Measurements from ENCODE around the gene TNFRSF8. TPM values are rescaled to one million over a fixed set of nuclear protein-coding genes. Genes with fewer than 3 reads are reported as not detected.

TNFRSF8 gene
- total RNA-seq: under 0.01 TPM in 1 of 2 replicates, not detected in the other

DNA sequence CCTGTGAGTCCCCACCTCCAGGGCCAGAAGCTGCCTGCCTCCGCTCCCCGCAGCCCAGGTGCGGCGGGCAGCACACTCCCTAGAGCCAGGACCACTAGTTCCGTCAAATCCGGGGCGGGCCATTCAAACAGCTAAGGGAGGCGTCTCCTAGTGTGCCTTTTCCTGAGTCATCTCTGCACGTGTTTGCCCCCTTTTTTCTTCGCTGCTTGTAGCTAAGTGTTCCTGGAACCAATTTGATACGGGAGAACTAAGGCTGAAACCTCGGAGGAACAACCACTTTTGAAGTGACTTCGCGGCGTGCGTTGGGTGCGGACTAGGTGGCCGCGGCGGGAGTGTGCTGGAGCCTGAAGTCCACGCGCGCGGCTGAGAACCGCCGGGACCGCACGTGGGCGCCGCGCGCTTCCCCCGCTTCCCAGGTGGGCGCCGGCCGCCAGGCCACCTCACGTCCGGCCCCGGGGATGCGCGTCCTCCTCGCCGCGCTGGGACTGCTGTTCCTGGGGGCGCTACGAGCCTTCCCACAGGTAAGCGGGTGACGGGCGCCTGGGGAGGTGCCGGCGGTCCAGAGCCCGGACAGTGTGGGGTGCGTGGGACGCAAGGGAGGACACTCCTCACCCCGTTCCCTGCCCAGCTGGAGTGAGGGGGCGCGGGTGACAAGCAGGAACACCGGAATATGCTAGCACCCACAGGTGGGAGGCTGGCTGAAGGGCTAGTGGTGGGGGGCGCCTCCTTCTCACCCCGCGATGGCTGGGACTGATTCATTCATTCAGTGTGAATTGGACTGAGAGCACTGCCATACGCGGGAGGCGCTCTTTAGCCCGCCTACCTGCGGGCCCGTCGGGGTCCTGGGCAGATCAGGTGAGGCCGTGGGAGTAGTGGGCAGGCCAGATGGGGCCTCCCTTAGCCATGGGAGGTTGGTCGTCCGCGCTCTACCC is at the start of gene TNFRSF8:
Gene TNFRSF8 (plus strand): TSS at position 163 of the 932 bp plus-strand sequence. CDS start 296 bp downstream, at position 459.

DNA sequence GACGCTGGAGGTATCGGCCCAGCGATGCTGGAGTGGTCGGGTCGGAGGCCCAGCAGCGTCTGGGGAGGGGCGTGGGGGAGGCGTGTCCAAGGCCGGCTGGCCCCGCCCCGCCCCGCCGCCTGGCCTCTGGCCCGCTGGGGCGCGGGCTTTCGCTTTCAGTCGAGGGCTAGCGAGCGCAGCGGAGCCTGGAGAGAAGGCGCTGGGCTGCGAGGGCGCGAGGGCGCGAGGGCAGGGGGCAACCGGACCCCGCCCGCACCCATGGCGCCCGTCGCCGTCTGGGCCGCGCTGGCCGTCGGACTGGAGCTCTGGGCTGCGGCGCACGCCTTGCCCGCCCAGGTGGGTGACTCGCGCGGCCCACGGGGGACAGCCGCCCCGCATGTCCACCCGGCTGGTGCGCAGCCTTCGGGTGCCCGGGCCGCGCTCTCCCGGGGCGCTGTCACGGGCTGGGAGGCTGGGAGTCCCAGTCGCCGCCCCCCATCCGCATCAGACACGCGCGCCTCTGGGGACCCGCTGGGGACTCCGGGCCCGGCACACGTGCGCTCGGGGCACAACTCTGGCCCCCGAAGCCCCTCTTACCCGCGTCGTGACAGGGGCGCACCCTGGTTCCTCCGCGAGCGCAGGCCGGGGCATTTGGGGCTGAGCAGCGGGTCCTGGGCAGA is 103.9 kb downstream of the TNFRSF8 start, which contains the start of gene TNFRSF1B:
Gene TNFRSF1B (plus strand): TSS at position 158 of the 659 bp plus-strand sequence. CDS start 101 bp downstream, at position 259.

Other genes with a start within 250 kb of the TNFRSF8 start
- not detected in 2 replicates for gene NPPA, start 215.5 kb upstream of the TNFRSF8 start, total RNA-seq
- not detected in 2 replicates for gene NPPB, start 204.4 kb upstream of the TNFRSF8 start, total RNA-seq
- 37.5 and 45.5 TPM in 2 replicates for gene KIAA2013, start 136.9 kb upstream of the TNFRSF8 start, total RNA-seq
- 107 and 111 TPM in 2 replicates for gene PLOD1, start 128.6 kb upstream of the TNFRSF8 start, total RNA-seq
- gene MFN2, start 82.9 kb upstream of the TNFRSF8 start, total RNA-seq: 55.4 and 59.1 TPM in 2 replicates
- gene MIIP, start 43.8 kb upstream of the TNFRSF8 start, total RNA-seq: 20.2 and 22.9 TPM in 2 replicates
- gene TNFRSF1B, start 103.7 kb downstream of the TNFRSF8 start, total RNA-seq: 5.4 and 23.7 TPM in 2 replicates
- 25.8 and 28.5 TPM in 2 replicates for gene VPS13D, start 166.7 kb downstream of the TNFRSF8 start, total RNA-seq

All from dermis lymphatic vessel endothelial cell (primary cell).